HepG2 (cell line): Measurements from ENCODE around the gene GLS2. TPM values are rescaled to one million over a fixed set of nuclear protein-coding genes. Genes with fewer than 3 reads are reported as not detected.

Experiments used
- ARNT ChIP-seq: fragments of 450-650 bp; IDR thresholded peaks from 2 replicates; pipeline ENCODE4 v1.6.1; 2017
- ATF7-NPFF ChIP-seq: sonication (generic); formaldehyde crosslinking; IDR thresholded peaks from 2 replicates; pipeline ENCODE4 v1.8.1; 2023; ENCODE audit warnings: mild to moderate bottlenecking, low read depth, missing genetic modification reagents, moderate library complexity
- CCAR2 ChIP-seq: fragments of 200-400 bp; formaldehyde crosslinking; optimal IDR thresholded peaks from 2 replicates; pipeline ENCODE3; 2018; ENCODE audit warnings: low read depth, mild to moderate bottlenecking, low read length, moderate library complexity
- E2F2 ChIP-seq: sonication (generic); formaldehyde crosslinking; IDR thresholded peaks from 2 replicates; pipeline ENCODE4 v1.4.0; 2020; ENCODE audit warnings: missing genetic modification reagents, borderline replicate concordance
- MAX ChIP-seq: IDR thresholded peaks from 2 replicates; pipeline ENCODE4 v1.6.1; 2012; ENCODE audit warnings: inconsistent platforms
- MBD4 ChIP-seq: IDR thresholded peaks from 2 replicates; pipeline ENCODE4 v1.6.1; 2012; ENCODE audit warnings: low read length, inconsistent platforms, borderline replicate concordance
- MBNL3 ChIP-seq: fragments of 250-450 bp; sonication (Bioruptor Pico); conservative IDR thresholded peaks from 2 replicates; pipeline ENCODE4 v1.8.0; 2022; ENCODE audit warnings: mild to moderate bottlenecking, inconsistent platforms
- NAIF1 ChIP-seq: sonication (generic); formaldehyde crosslinking; IDR thresholded peaks from 2 replicates; pipeline ENCODE4 v1.5.0; 2020; ENCODE audit warnings: mild to moderate bottlenecking, missing genetic modification reagents, borderline replicate concordance
- NCOR1 ChIP-seq: fragments of 200-600 bp; sonication (generic); IDR thresholded peaks from 2 replicates; pipeline ENCODE4 v1.7.0; 2017; ENCODE audit warnings: antibody characterized with exemption, low read length, borderline replicate concordance
- NFYB ChIP-seq: sonication (generic); formaldehyde crosslinking; IDR thresholded peaks from 2 replicates; pipeline ENCODE4 v1.4.0; 2020; ENCODE audit warnings: missing genetic modification reagents
- PTBP1 ChIP-seq: fragments of 200-400 bp; formaldehyde crosslinking; IDR thresholded peaks from 2 replicates; pipeline ENCODE4 v1.6.1; 2018; ENCODE audit warnings: low read length, low read depth; ENCODE audit not compliant: poor library complexity, severe bottlenecking
- RBAK ChIP-seq: sonication (generic); formaldehyde crosslinking; IDR thresholded peaks from 2 replicates; pipeline ENCODE4 v1.5.1; 2020; ENCODE audit warnings: mild to moderate bottlenecking, missing genetic modification reagents
- RCOR2 ChIP-seq: IDR thresholded peaks from 2 replicates; pipeline ENCODE4 v1.6.1; 2016; ENCODE audit warnings: missing biosample characterization, missing genetic modification reagents
- STAG1 ChIP-seq: sonication (generic); formaldehyde crosslinking; IDR thresholded peaks from 2 replicates; pipeline ENCODE4 v1.4.0; 2020; ENCODE audit warnings: missing genetic modification reagents
- TCF7 ChIP-seq: sonication (generic); IDR thresholded peaks from 2 replicates; pipeline ENCODE4 v1.6.1; 2016; ENCODE audit warnings: antibody characterized with exemption, low read depth
- ZNF205 ChIP-seq: IDR thresholded peaks from 2 replicates; pipeline ENCODE4 v1.6.1; 2018; ENCODE audit warnings: missing biosample characterization, missing genetic modification reagents
- ZNF24 ChIP-seq: fragments of 450-650 bp; IDR thresholded peaks from 2 replicates; pipeline ENCODE4 v1.6.1; 2017; ENCODE audit warnings: antibody characterized with exemption, mild to moderate bottlenecking
- ZNF253 ChIP-seq: sonication (generic); formaldehyde crosslinking; IDR thresholded peaks from 2 replicates; pipeline ENCODE4 v1.8.0; 2022; ENCODE audit warnings: mild to moderate bottlenecking, missing genetic modification reagents, borderline replicate concordance
- ZNF510 ChIP-seq: sonication (generic); formaldehyde crosslinking; IDR thresholded peaks from 2 replicates; pipeline ENCODE4 v1.4.0; 2020; ENCODE audit warnings: low read depth, mild to moderate bottlenecking, missing genetic modification reagents
- ZNF570 ChIP-seq: sonication (generic); formaldehyde crosslinking; IDR thresholded peaks from 2 replicates; pipeline ENCODE4 v1.4.0; 2020; ENCODE audit warnings: mild to moderate bottlenecking, missing genetic modification reagents, borderline replicate concordance
- ZNF800 ChIP-seq: sonication (generic); formaldehyde crosslinking; IDR thresholded peaks from 2 replicates; pipeline ENCODE4 v1.4.0; 2020; ENCODE audit warnings: missing genetic modification reagents
- polyA plus RNA-seq, 8 experiments: library from polyadenylated mRNA; depleted of rRNA in 3 of 8; stranded (reverse) in 7 of 8; unstranded in 1 of 8; fragments of >200 nt; fragmentation: Illumina TruSeq in 4 of 8; extraction: Trizol in 4 of 8; gene quantifications; 2 replicates each; pipeline versions ENCODE4 v1.2.1 to v1.2.3, GENCODE V29; 2011 to 2016; ENCODE audit warnings: low read depth in 4 of 8, missing spikeins in 1 of 8, mixed read lengths in 1 of 8; ENCODE audit not compliant: insufficient read depth in 1 of 8
- total RNA-seq, 5 experiments: library from RNA; depleted of rRNA; stranded (reverse); fragments of >200 nt; fragmentation: Illumina TruSeq; extraction: Trizol; gene quantifications; 2 replicates each; pipeline ENCODE4 v1.2.3, GENCODE V29; 2016; ENCODE audit warnings: low read depth in 1 of 5
- TF ChIP-seq, protein P1 (sequence below): sonication (generic); formaldehyde crosslinking; IDR thresholded peaks from 2 replicates; pipeline ENCODE4 v1.4.0; 2020; ENCODE audit warnings: mild to moderate bottlenecking, missing genetic modification reagents

The GLS2 gene
- total and polyA plus RNA-seq, 2 of the 13 experiments (the other 11 are each of a cell fraction or from before 2014, with no cell fraction given), result 8.6 to 12.2 TPM

- TF ChIP-seq PTBP1 (no peak), ZNF510 (peak; percentile 92), ZNF253 (0 out of 2 replicates have a peak, but pooled peaks have one; percentile 88), ARNT (no peak), CCAR2 (no peak), E2F2 (peak; percentile 54; the same call in 1 of the 2 replicates), ATF7-NPFF (CRISPR knock-in tag) (peak; percentile 93), NFYB (CRISPR knock-in tag) (peak; percentile 90), NAIF1 (CRISPR knock-in tag) (no peak), ZNF800 (CRISPR knock-in tag) (peak; percentile 18; the same call in 1 of the 2 replicates), RCOR2 (CRISPR knock-in tag) (no peak), TCF7 (no peak), MAX (peak; percentile 99), RBAK (CRISPR knock-in tag) (no peak), MBD4 (no peak), MBNL3 (no peak), ZNF205 (no peak; the same call in 1 of the 2 replicates), NCOR1 (no peak), ZNF570 (CRISPR knock-in tag) (peak; percentile 44; the same call in 1 of the 2 replicates), STAG1 (CRISPR knock-in tag) (no peak), ZNF24 (no peak)
- TF ChIP-seq, protein P1, sequence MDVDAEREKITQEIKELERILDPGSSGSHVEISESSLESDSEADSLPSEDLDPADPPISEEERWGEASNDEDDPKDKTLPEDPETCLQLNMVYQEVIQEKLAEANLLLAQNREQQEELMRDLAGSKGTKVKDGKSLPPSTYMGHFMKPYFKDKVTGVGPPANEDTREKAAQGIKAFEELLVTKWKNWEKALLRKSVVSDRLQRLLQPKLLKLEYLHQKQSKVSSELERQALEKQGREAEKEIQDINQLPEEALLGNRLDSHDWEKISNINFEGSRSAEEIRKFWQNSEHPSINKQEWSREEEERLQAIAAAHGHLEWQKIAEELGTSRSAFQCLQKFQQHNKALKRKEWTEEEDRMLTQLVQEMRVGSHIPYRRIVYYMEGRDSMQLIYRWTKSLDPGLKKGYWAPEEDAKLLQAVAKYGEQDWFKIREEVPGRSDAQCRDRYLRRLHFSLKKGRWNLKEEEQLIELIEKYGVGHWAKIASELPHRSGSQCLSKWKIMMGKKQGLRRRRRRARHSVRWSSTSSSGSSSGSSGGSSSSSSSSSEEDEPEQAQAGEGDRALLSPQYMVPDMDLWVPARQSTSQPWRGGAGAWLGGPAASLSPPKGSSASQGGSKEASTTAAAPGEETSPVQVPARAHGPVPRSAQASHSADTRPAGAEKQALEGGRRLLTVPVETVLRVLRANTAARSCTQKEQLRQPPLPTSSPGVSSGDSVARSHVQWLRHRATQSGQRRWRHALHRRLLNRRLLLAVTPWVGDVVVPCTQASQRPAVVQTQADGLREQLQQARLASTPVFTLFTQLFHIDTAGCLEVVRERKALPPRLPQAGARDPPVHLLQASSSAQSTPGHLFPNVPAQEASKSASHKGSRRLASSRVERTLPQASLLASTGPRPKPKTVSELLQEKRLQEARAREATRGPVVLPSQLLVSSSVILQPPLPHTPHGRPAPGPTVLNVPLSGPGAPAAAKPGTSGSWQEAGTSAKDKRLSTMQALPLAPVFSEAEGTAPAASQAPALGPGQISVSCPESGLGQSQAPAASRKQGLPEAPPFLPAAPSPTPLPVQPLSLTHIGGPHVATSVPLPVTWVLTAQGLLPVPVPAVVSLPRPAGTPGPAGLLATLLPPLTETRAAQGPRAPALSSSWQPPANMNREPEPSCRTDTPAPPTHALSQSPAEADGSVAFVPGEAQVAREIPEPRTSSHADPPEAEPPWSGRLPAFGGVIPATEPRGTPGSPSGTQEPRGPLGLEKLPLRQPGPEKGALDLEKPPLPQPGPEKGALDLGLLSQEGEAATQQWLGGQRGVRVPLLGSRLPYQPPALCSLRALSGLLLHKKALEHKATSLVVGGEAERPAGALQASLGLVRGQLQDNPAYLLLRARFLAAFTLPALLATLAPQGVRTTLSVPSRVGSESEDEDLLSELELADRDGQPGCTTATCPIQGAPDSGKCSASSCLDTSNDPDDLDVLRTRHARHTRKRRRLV, result no peak
Observed at GRCh38 chr12:56488041-56488955, at the start of gene GLS2 (continued).
